HEK293 (cell line): ENCODE data around the gene MAP1B.

Experiments used
- CTCF ChIP-seq: fragments of 450-650 bp; formaldehyde crosslinking; IDR thresholded peaks from 2 replicates; pipeline ENCODE4 v1.5.1; 2016; ENCODE audit warnings: missing biosample characterization, missing genetic modification characterization
- GLIS1 ChIP-seq: fragments of 450-650 bp; formaldehyde crosslinking; IDR thresholded peaks from 2 replicates; pipeline ENCODE4 v1.5.1; 2016; ENCODE audit warnings: missing biosample characterization, missing genetic modification characterization
- HOXC10 ChIP-seq: sonication (generic); formaldehyde crosslinking; IDR thresholded peaks from 2 replicates; pipeline ENCODE4 v1.8.1; 2023; ENCODE audit warnings: mild to moderate bottlenecking, missing genetic modification reagents
- SP2 ChIP-seq: fragments of 450-650 bp; formaldehyde crosslinking; IDR thresholded peaks from 2 replicates; pipeline ENCODE4 v1.5.1; 2016; ENCODE audit warnings: missing biosample characterization, missing genetic modification characterization
- ZNF133 ChIP-seq: fragments of 450-650 bp; formaldehyde crosslinking; IDR thresholded peaks from 2 replicates; pipeline ENCODE4 v1.5.1; 2016; ENCODE audit warnings: missing biosample characterization, missing genetic modification characterization
- ZNF23 ChIP-seq: fragments of 450-650 bp; formaldehyde crosslinking; IDR thresholded peaks from 2 replicates; pipeline ENCODE4 v1.5.1; 2016; ENCODE audit warnings: missing biosample characterization, missing genetic modification characterization, borderline replicate concordance
- ZNF24 ChIP-seq: fragments of 450-650 bp; formaldehyde crosslinking; IDR thresholded peaks from 2 replicates; pipeline ENCODE4 v1.5.1; 2016; ENCODE audit warnings: missing biosample characterization, missing genetic modification characterization
- ZNF274 ChIP-seq, 2 experiments: fragments of 200-500 bp in 1 of 2; fragments of 450-650 bp in 1 of 2; sonication (Bioruptor generic) in 1 of 2; formaldehyde crosslinking in 1 of 2; IDR thresholded peaks; 2 replicates each; pipeline versions ENCODE4 v1.5.1 to v1.6.1; 2014 to 2016; ENCODE audit warnings: borderline replicate concordance in 1 of 2, inconsistent platforms in 1 of 2, low read length in 1 of 2, missing biosample characterization in 1 of 2, missing genetic modification characterization in 1 of 2
- ZNF391 ChIP-seq: fragments of 450-650 bp; formaldehyde crosslinking; IDR thresholded peaks from 2 replicates; pipeline ENCODE4 v1.5.1; 2016; ENCODE audit warnings: low read depth, missing biosample characterization, missing genetic modification characterization, borderline replicate concordance
- ZNF449 ChIP-seq: fragments of 450-650 bp; formaldehyde crosslinking; IDR thresholded peaks from 2 replicates; pipeline ENCODE4 v1.5.1; 2017; ENCODE audit warnings: missing biosample characterization, mild to moderate bottlenecking, missing genetic modification characterization, moderate library complexity
- ZNF48 ChIP-seq: fragments of 450-650 bp; formaldehyde crosslinking; IDR thresholded peaks from 2 replicates; pipeline ENCODE4 v1.5.1; 2016; ENCODE audit warnings: missing biosample characterization, missing genetic modification characterization
- ZNF837 ChIP-seq: fragments of 450-650 bp; formaldehyde crosslinking; IDR thresholded peaks from 2 replicates; pipeline ENCODE4 v1.5.1; 2016; ENCODE audit warnings: missing biosample characterization, missing genetic modification characterization
- TF ChIP-seq, protein P1 (sequence below): IDR thresholded peaks from 2 replicates; pipeline ENCODE4 v1.6.1; 2011; ENCODE audit warnings: mild to moderate bottlenecking, low read depth, low read length, borderline replicate concordance

DNA sequence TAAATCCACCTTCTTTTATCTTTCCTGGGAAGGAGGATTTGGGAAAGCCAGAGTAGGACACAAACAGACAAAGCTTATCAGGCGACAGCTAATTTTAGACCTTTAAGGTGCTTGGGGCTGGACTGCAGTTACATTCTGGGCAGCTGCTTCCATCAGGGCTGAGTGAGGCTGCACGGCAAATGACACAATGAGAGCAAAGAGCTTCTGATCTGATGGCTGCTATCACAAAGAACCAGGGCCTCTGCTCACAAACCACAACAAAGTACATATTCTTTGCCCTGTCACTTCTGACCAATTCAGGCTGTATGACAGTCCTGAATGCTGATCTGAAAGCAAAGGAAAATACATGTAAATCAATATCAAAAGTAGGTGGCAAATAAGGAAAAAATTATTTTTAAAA lies 119.7 kb downstream of the MAP1B start:
- TF ChIP-seq ZNF24 (tag by site-specific recombination) (no peak), CTCF (no peak), ZNF23 (tag by site-specific recombination) (no peak), HOXC10 (CRISPR knock-in tag) (no peak), ZNF391 (no peak), GLIS1 (tag by site-specific recombination) (no peak), SP2 (no peak), ZNF837 (tag by site-specific recombination) (no peak), ZNF48 (tag by site-specific recombination) (no peak), ZNF274 (IDR thresholded peaks at IDR 0.05; ENCODE audit: low read length) (no peak), ZNF274 (tag by site-specific recombination; IDR thresholded peaks at IDR 0.05; ENCODE audit: borderline replicate concordance) (no peak), ZNF449 (tag by site-specific recombination) (no peak), ZNF133 (tag by site-specific recombination) (no peak)
- TF ChIP-seq, protein P1, sequence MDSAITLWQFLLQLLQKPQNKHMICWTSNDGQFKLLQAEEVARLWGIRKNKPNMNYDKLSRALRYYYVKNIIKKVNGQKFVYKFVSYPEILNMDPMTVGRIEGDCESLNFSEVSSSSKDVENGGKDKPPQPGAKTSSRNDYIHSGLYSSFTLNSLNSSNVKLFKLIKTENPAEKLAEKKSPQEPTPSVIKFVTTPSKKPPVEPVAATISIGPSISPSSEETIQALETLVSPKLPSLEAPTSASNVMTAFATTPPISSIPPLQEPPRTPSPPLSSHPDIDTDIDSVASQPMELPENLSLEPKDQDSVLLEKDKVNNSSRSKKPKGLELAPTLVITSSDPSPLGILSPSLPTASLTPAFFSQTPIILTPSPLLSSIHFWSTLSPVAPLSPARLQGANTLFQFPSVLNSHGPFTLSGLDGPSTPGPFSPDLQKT, result no peak
